HepG2 (cell line): ENCODE data around the gene PLEKHM2. TPM values are rescaled to one million over a fixed set of nuclear protein-coding genes. Genes with fewer than 3 reads are reported as not detected.

Experiments used
- ATAC-seq: fragments of 200-7000 bp; cut with Tn5 transposase; 3 replicates; pipeline ENCODE4 v1.9.1; 2020; ENCODE audit warnings: mild to moderate bottlenecking, moderate library complexity
- BruUV-seq: library from RNA; stranded (reverse); fragments of 400-500 nt; replicated peaks from 2 replicates; lab custom pipeline; 2021; lab: Mats Ljungman, UMichigan
- CTCF ChIA-PET: fragments of 300-600 bp; formaldehyde crosslinking; extraction: SDS; loops from one replicate; lab custom pipeline; 2021; ENCODE audit warnings: low total read pairs, inconsistent platforms, low intra/inter-chr PET ratio; lab: Yijun Ruan, JAX
- POLR2A ChIA-PET: fragments of 350-600 bp; sonication (Branson Sonifier 250); formaldehyde crosslinking; loops from one replicate; lab custom pipeline; 2020; ENCODE audit warnings: antibody characterized with exemption, inconsistent platforms; lab: Yijun Ruan, JAX
- DNase-seq: peaks from one replicate; pipeline ENCODE4 v3.0.0-alpha.2; 2015; ENCODE audit warnings: low spot score
- FAIRE-seq: peaks from 3 replicates; lab custom pipeline; 2011; peaks lifted over from hg19 to GRCh38; lab: Jason Lieb, UNC
- H2AFZ ChIP-seq: one replicate; pipeline ENCODE4 v1.6.1; 2011; ENCODE audit warnings: low read length, inconsistent platforms
- H3K27ac ChIP-seq: fragments of 300-600 bp; 3 replicates; pipeline ENCODE4 v1.8.0; 2011; ENCODE audit warnings: mixed run types, mild to moderate bottlenecking, mixed read lengths, low read length, inconsistent platforms; ENCODE audit not compliant: insufficient read depth; ENCODE audit errors: extremely low read length
- H3K27me3 ChIP-seq, 2 experiments: fragments of 200-600 bp in 1 of 2; 2 replicates in 1 of 2; 3 replicates in 1 of 2; pipeline versions ENCODE4 v1.6.0 to v1.8.0; 2011; ENCODE audit warnings: low read length in 2 of 2, mild to moderate bottlenecking in 2 of 2, moderate library complexity in 2 of 2, inconsistent platforms in 1 of 2; ENCODE audit not compliant: insufficient read depth in 2 of 2, control insufficient read depth in 1 of 2
- H3K36me3 ChIP-seq, 2 experiments: fragments of 200-600 bp in 1 of 2; replicated peaks in 1 of 2; 2 replicates in 1 of 2; 3 replicates in 1 of 2; pipeline versions ENCODE4 v1.5.1 to v1.8.0; 2011; ENCODE audit warnings: low read length in 2 of 2, inconsistent platforms in 1 of 2; ENCODE audit not compliant: insufficient read depth in 2 of 2, control insufficient read depth in 1 of 2
- H3K4me1 ChIP-seq: 2 replicates; pipeline ENCODE4 v1.5.1; 2012; ENCODE audit warnings: low read length, inconsistent platforms; ENCODE audit not compliant: insufficient read depth
- H3K4me2 ChIP-seq: 2 replicates; pipeline ENCODE4 v1.6.0; 2011; ENCODE audit warnings: low read depth, low read length, inconsistent platforms
- H3K4me3 ChIP-seq, 3 experiments: fragments of 200-600 bp in 1 of 3; sonication (generic), shearing (Covaris generic) in 1 of 3; replicated peaks in 1 of 3; 2 replicates each; pipeline ENCODE4 v1.5.1; 2011 to 2016; ENCODE audit warnings: low read length in 3 of 3, inconsistent platforms in 2 of 3, low read depth in 2 of 3, mild to moderate bottlenecking in 2 of 3, control low read depth in 1 of 3, mixed read lengths in 1 of 3; ENCODE audit not compliant: insufficient read depth in 1 of 3
- H3K79me2 ChIP-seq: one replicate; pipeline ENCODE4 v1.6.1; 2011; ENCODE audit warnings: low read length, inconsistent platforms; ENCODE audit not compliant: insufficient read depth
- H3K9ac ChIP-seq: 2 replicates; pipeline ENCODE4 v1.6.0; 2011; ENCODE audit warnings: mild to moderate bottlenecking, low read depth, low read length, inconsistent platforms; ENCODE audit not compliant: insufficient read depth
- H3K9me3 ChIP-seq: 2 replicates; pipeline ENCODE4 v1.5.1; 2012; ENCODE audit warnings: mild to moderate bottlenecking, low read length
- H4K20me1 ChIP-seq: 2 replicates; pipeline ENCODE4 v1.6.0; 2011; ENCODE audit warnings: inconsistent platforms, mild to moderate bottlenecking, low read length, moderate library complexity; ENCODE audit not compliant: insufficient read depth
- FUBP1 ChIP-seq: sonication (generic); formaldehyde crosslinking; IDR thresholded peaks from 2 replicates; pipeline ENCODE4 v1.5.1; 2020; ENCODE audit warnings: missing genetic modification reagents, mild to moderate bottlenecking, borderline replicate concordance
- MAFF ChIP-seq: IDR thresholded peaks from 2 replicates; pipeline ENCODE4 v1.6.1; 2011; ENCODE audit warnings: low read depth, low read length, improper control_type of control experiment
- MAFK ChIP-seq, 2 experiments: IDR thresholded peaks in 1 of 2; conservative IDR thresholded peaks in 1 of 2; 2 replicates each; pipeline ENCODE4 v1.6.1; 2011; ENCODE audit warnings: improper control_type of control experiment in 2 of 2, low read length in 2 of 2
- NBN ChIP-seq: fragments of 450-650 bp; conservative IDR thresholded peaks from 2 replicates; pipeline ENCODE4 v1.6.1; 2017
- SALL1 ChIP-seq: sonication (generic); formaldehyde crosslinking; IDR thresholded peaks from 2 replicates; pipeline ENCODE4 v1.8.0; 2022; ENCODE audit warnings: mild to moderate bottlenecking, missing genetic modification reagents
- SIX1 ChIP-seq: sonication (generic); formaldehyde crosslinking; IDR thresholded peaks from 2 replicates; pipeline ENCODE4 v1.4.0; 2020; ENCODE audit warnings: missing genetic modification reagents, borderline replicate concordance
- ZMAT5 ChIP-seq: sonication (generic); formaldehyde crosslinking; IDR thresholded peaks from 2 replicates; pipeline ENCODE4 v1.5.0; 2020; ENCODE audit warnings: mild to moderate bottlenecking, low read depth, missing genetic modification reagents, borderline replicate concordance
- ZNF530 ChIP-seq: sonication (generic); formaldehyde crosslinking; IDR thresholded peaks from 2 replicates; pipeline ENCODE4 v1.5.0; 2020; ENCODE audit warnings: low read depth, mild to moderate bottlenecking, missing genetic modification reagents
- ZNF780A ChIP-seq: sonication (generic); formaldehyde crosslinking; IDR thresholded peaks from 2 replicates; pipeline ENCODE4 v1.8.0; 2022; ENCODE audit warnings: mild to moderate bottlenecking, missing genetic modification reagents, moderate library complexity
- WGBS: methylation state at CpG from one replicate; pipeline ENCODE4 v1.1.6; 2017; ENCODE audit warnings: low lambda C conversion rate; 5-methylcytosine and 5-hydroxymethylcytosine counted together
- in situ Hi-C: cut with HindIII; loops from 2 replicates; pipeline ENCODE4 v1.10.0; 2017; ENCODE audit warnings: low pct_unique_long_range_greater_than_20kb; ENCODE audit not compliant: extremely low pct_ligation_motif_present
- intact Hi-C: fragments of 100-400 bp; cut with micrococcal nuclease; formaldehyde crosslinking; loops from one replicate; pipeline ENCODE4 v1.10.0; 2022; ENCODE audit not compliant: unreplicated experiment
- polyA plus RNA-seq, 8 experiments: library from polyadenylated mRNA; depleted of rRNA in 3 of 8; stranded (reverse) in 7 of 8; unstranded in 1 of 8; fragments of >200 nt; fragmentation: Illumina TruSeq in 4 of 8; extraction: Trizol in 4 of 8; gene quantifications; 2 replicates each; pipeline versions ENCODE4 v1.2.1 to v1.2.3, GENCODE V29; 2011 to 2016; ENCODE audit warnings: low read depth in 4 of 8, missing spikeins in 1 of 8, mixed read lengths in 1 of 8; ENCODE audit not compliant: insufficient read depth in 1 of 8
- total RNA-seq, 5 experiments: library from RNA; depleted of rRNA; stranded (reverse); fragments of >200 nt; fragmentation: Illumina TruSeq; extraction: Trizol; gene quantifications; 2 replicates each; pipeline ENCODE4 v1.2.3, GENCODE V29; 2016; ENCODE audit warnings: low read depth in 1 of 5

PLEKHM2 gene
- total and polyA plus RNA-seq, 2 of the 13 experiments (the other 11 are each of a cell fraction or from before 2014, with no cell fraction given), result 16.5 to 27.3 TPM

DNA sequence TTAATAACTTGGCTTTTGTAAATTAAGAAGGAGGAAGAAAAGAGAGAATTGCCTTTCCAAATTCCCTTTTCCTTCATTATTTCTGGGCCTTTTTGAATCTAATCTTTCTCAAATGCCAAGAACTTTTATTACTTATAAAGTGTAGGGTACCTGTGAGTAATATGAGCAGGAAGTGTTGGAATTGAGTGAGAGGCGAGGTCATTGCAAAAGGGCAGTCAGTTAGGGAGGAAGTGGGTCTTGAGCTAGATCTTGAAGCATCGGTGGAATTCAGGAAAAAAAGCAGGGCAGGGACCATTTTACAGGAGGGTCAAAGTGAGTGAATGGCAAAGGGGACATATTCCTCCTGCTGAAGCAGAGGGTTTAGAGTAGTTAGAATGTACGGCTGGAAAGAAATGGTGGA is 43.5 kb upstream of the PLEKHM2 start:
- Histone ChIP-seq H3K4me1 (no peaks in the 10 kb centered on the region), H3K27ac (no peak overlapping the region), H3K4me3 (no peak overlapping the region), H3K9me3 (no peaks in the 10 kb centered on the region), H3K4me2 (no peak overlapping the region), H3K79me2 (peaks cover 7% of the 10 kb centered on the region), H3K36me3 (peaks cover 41 to 90% of the 10 kb centered on the region in 2 experiments), H4K20me1 (no peaks in the 10 kb centered on the region), H3K9ac (no peak overlapping the region), H2AFZ (no peak overlapping the region), H3K27me3 (no peaks in the 10 kb centered on the region)
- ATAC-seq (no peak), DNase-seq (no peak), FAIRE-seq (no peak)
- no peak for TF ChIP-seq ZNF780A (CRISPR knock-in tag)
- TF ChIP-seq NBN, result no peak
- TF ChIP-seq ZNF530, result no peak
- no peak for TF ChIP-seq FUBP1
- no peak for TF ChIP-seq ZMAT5
- TF ChIP-seq SALL1 (CRISPR knock-in tag), result no peak
- WGBS, result 98% methylated on average over 3 of the region's 3 CpGs
- ChIA-PET CTCF (no interaction called here), POLR2A (no interaction called here)
- no TSS peak for BruUV-seq
- intact Hi-C loops (no loop called here), in situ Hi-C loops (no loop called here)

DNA sequence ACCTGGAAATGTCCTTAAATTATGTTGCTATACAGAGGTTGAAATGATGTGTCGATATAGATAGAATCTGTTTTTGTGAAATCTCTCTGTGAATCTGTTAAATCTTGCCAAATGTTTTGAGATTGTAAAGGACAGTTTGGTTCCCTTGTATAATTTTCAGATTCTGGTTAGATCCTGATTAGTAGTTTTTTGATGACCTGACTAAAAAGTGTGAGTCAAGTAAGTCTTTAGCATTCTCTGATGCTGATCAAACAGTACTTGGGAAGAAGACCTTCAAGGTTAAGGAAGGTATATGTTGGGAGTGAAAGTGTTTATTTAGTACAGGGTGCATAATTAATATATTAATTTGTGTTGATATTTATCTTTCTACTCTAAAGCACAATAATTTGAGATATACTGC is 34.2 kb upstream of the PLEKHM2 start:
- H3K27ac ChIP-seq, result no peak overlapping the region
- H3K4me2 ChIP-seq, result no peak overlapping the region
- intact Hi-C loops (no loop called here), in situ Hi-C loops (no loop called here)
- ATAC-seq (no peak), FAIRE-seq (no peak)
- no TSS peak for BruUV-seq
- TF ChIP-seq MAFF (peak; percentile 69), SIX1 (CRISPR knock-in tag) (no peak), MAFK (conservative IDR thresholded peaks at IDR 0.05 in 1 of 2, IDR thresholded peaks at IDR 0.05 in 1 of 2; ENCODE audit: low read length in 2 of 2) (peak; percentile 67 to 71)
- TF ChIP-seq, all 625 proteins: peak for 2
- H3K79me2 ChIP-seq, result peaks cover 4% of the 10 kb centered on the region
- H3K9ac ChIP-seq, result no peak overlapping the region
- H3K9me3 ChIP-seq, result no peaks in the 10 kb centered on the region
- no peaks in the 10 kb centered on the region for H3K27me3 ChIP-seq
- peaks cover 14 to 75% of the 10 kb centered on the region in 2 experiments for H3K36me3 ChIP-seq
- H2AFZ ChIP-seq, result no peak overlapping the region
- ChIA-PET POLR2A (no interaction called here), CTCF (no interaction called here)
- no peak for DNase-seq
- no peaks in the 10 kb centered on the region for H3K4me1 ChIP-seq
- WGBS, result 98% methylated on average over 1 of the region's 1 CpG
- peaks cover 11% of the 10 kb centered on the region; the same call in 1 of the 2 replicates for H4K20me1 ChIP-seq
- H3K4me3 ChIP-seq, result no peak overlapping the region
